HG03571 (cell line): ENCODE data around the gene PELI3.
"Not testable (repeated sequence)": the region's sequence is repeated elsewhere in the genome, so short reads cannot be mapped to it uniquely, and the experiment has no call there.

Experiments used
- ATAC-seq: cut with Tn5 transposase; IDR thresholded peaks from one replicate; pipeline ENCODE4 v1.9.1; 2021; ENCODE audit not compliant: unreplicated experiment

The PELI3 gene

DNA sequence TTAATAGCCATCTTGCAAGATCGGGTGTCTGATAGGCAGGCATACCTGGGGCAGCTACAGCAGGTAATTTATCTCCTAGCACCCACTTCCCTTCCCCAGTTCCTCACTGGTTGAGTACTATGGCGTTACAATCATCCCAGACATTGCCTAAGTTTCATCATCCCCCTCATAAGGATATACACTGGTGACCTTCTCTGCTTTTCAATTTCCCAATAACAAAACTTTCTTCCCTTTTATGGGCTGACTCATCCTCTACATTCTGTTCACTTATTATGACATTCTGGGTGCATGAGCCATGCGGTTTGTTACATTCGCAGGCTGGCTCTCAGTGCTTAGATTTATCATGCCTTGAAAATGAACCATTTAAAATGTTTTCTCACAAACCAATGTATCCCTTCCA lies 23.1 kb upstream of the PELI3 start:
- no peak for ATAC-seq

DNA sequence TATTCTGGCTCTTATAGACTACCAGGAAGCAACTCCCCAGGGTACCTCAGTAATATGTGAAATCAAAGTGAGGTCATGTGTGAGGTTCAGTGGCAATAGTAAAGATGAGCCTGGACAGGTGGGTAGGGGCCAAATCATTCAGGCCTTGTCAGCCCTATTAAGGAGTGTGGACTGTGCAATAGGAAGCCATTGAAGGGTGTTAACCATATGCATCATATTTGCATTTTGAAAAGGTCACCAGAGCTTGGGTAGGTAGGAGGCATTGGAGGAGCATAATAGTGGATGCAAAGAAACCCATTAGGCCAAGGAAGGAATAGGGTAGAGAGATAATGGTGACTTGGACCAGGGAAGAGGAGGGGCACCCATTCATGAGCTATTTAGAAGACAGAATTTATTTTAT lies 19.7 kb upstream of the PELI3 start:
- no peak for ATAC-seq

DNA sequence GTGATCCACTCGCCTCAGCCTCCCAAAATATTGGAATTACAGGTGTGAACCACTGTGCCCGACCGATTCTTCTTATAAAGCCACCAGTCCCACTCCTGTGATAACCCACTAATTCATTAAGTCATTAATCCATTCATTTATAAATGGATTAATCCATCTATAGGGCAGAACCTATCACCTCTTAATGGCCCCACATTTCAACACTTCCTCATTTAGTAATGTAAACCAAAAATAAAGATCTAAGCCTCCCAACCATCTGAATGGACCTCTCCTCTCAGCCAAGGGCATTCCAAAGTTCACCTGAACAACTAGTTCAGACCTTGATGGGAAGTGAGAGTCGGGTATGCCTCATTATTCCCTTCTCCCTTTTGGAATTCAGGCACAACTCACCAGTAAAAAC lies 18.2 kb upstream of the PELI3 start:
- no peak for ATAC-seq

DNA sequence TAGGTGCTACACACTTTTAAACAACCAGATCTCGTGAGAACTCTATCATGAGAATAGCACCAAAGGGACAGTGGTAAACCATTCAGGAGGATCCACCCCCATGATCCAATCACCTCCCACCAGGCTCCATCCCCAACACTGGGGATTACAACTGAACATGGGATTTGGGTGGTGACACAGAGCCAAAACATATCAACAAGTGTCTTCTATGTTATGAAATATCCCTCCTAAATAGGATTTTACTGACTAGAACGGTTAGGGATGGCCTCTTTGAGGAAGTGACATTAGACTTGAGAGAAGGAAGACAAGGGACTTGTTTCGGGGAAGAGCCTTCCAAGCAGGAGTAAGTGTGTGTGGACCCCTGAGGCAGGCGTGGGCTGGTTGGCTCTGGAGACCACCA lies 16.1 kb upstream of the PELI3 start:
- no peak for ATAC-seq

DNA sequence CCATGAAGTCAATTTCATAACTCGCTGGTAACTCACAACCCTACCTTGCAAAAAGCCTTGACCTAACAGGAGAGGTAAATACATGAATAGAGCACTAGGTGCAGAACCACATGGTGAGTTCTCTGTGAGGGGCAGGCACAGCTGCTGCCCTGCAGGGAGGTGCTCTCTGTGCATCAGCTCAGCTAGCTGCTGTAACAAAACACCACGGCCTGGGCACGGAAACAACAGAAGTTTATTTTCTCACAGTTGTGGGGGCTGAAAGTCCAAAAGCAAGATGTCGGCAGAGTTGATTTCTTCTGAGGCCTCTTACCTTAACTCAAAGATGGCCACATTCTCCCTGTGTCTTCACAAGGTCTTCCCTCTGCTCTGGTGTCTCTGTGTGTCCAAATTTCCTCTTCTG lies 15.0 kb upstream of the PELI3 start:
- no peak for ATAC-seq

DNA sequence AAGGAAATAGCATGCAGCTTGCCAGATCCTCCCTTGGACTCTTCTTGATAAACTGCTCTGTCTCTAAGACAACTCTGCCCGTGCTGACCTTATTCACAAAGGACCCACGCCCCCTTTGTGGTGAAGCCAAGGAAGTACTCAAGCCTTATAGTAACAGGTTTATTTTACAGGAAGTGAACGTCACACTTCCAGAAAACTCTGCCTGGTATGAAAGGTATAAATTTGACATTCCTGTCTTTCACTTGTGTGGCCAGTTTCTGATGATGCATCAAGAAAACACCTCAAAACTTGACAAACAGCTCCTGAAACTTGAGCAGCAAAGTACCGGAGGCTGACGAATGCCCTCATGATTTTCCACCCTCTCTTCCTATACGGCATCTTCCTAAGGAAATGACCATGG lies 12.5 kb upstream of the PELI3 start:
- ATAC-seq: no peak

DNA sequence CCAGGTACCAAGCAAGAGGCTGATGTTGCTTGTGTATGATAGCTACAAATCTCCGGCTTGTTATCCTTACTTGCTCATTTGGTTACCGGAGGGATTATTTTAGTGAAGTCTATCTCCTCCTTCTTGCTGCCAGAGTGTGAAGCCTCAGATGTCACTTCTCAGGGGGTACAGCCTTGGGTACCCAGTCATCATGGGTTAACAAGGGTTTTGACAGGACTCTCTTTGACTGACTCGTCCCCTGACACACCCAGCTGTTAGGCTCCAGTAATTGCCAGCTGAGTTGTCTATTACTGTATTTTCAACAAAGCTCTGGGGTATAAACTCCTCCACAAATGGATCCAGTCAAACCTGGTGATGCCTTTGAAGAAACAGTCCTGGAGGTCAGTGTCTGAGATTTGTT lies 11.9 kb upstream of the PELI3 start:
- ATAC-seq: no peak

DNA sequence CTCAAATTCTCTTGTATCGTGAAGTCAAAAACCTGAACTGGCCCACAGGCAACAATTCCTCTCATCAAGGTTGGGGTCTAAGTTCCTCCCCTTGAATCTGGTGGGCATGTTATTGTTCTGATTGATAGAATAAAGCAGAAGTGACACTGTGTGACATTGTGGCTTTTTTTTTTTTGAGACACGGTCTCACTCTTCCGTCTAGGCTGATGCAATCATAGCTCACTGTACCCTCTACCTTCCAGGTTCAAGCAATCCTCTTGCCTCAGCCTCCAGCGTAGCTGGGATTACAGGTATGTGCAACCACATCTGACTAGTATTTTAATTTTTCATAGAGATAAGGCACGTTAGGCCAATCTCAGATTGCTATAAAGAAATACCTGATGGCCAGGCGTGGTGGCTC lies 8.9 kb upstream of the PELI3 start:
- no peak for ATAC-seq

DNA sequence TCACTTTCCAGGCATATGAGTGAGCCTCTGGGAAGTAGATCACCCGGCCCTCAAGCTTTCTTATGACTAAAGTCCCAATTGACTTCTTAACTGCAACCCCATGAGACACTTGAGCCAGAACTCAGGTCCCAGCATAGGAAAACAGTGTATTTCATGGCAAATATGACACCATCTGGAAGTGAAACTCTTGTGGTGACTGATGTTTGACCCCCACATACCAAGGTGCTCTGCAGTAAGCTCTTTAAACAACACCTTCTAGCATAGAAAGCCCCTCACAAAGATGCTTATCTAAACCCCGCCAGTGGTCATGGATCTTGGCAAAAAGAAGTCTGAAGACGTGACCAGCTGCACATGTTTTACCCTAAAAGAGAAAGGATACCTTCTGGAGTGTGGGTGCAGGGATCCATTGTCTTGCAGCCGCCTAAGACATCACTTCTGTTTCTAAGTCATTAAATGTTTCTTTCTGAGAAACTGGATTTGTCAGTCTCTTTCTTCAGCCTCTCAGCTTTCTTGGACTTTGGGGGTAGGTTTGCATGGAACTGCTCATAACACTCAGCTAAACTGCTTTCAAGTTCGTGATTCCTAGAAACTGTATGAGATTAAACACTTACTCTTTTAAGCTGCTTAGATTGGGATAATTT lies 7.4 kb upstream of the PELI3 start:
- ATAC-seq: no peak

DNA sequence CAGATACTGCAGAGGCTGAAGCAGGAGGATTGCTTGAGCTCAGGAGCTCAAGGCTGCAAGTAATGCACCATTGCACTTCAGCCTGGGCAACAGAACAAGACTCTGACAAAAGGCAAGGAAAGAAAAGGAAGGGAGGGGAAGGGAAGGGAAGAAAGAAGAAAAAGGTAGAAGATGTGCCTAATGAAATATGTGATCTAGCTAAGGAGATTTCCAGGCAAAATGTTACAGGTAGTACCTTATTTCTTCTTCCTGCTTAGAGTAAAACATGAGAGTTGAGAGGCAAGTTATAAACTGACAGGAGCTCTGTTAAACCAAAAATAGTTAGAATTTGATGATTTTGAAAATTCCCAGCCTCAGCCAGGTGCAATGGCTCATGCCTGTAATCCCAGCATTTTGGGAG lies 4.7 kb upstream of the PELI3 start:
- no peak for ATAC-seq

DNA sequence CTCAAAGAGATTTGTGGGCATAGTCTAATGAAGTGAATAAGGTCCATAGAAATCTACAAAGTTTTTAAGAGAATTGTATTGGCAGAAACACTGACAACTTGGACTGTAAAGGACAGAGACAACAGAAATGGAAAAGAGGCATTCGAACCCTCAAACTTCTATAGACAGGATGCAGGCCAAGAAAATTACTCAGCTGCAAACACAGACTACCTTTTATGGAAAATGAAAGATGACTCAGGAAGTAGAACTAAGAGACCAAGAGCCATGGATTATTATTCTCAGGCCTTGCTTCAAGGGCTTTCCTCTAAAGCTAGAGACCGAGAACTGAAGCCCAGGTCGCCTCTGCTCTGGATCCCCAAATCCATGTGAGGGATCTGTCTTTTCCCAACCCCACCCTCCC lies 3.8 kb upstream of the PELI3 start:
- no peak for ATAC-seq

DNA sequence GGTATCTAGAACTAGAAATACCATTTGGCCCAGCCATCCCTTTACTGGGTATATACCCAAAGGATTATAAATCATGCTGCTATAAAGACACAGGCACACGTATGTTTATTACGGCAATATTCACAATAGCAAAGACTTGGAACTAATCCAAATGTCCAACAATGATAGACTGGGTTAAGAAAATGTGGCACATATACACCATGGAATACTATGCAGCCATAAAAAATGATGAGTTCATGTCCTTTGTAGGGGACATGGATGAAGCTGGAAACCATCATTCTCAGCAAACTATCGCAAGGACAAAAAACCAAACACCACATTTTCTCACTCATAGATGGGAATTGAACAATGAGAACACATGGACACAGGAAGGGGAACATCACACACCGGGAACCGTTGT lies 2.6 kb upstream of the PELI3 start:
- ATAC-seq: not testable (repeated sequence)

DNA sequence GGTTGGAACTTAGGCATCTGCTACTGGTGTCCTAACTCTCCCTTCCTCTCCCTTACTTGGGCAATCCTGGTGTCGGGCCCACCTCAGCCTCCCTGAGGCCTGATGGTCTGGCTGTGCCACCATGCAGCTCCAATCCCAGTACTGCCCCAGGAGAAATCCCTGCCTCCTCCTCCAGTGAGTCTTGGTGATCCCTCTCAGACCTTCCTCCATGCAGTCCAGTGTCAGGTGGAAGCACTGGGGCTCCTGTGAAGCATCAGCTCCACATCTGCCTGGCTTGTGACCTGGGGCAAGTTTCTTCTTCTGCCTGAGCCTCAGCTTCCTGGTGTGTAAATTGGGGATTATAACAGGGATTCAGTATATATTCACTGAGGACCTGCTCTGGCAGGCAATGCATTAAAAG lies 1.8 kb upstream of the PELI3 start:
- no peak for ATAC-seq

DNA sequence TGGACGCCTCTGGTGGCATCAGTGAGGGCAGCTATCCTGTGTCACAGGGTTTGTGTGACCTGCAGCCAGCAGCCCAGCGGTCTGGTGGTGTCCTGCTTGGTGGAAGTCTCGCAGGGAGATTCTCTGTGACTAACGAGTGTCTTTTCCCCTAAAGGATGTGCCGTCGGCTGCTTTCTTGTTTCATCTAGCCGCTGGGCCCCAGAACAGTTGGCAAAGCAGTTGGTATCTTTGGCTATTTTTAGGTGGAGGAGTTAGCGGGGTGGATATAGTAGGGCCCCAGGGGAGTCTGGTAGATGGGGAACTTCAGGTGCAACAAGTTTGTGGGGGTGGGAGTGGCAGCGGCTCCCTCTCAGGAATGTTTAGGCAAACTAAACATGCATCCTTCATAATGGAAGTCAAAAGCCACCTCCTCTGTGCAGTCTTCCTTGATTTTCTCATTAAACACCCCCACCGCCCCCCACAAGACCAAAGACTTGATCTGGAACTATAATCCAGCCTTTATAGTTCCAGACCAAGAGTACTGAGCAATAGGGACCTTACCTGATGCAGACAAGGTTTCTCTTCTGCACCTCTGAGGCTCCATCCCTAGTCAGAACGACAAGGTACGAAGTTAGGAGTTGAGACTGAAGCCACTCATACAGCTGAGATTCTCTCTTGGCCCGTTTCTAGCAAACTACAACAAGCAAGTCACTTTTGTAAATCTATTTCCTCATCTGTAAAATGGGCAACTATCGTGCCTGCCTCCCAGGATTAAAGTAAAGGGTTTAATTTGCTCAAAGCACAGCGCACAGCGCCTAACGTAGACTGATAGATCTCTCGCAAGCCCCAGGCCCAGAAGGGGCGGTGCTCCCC lies 1.1 kb upstream of the PELI3 start:
- ATAC-seq: no peak

DNA sequence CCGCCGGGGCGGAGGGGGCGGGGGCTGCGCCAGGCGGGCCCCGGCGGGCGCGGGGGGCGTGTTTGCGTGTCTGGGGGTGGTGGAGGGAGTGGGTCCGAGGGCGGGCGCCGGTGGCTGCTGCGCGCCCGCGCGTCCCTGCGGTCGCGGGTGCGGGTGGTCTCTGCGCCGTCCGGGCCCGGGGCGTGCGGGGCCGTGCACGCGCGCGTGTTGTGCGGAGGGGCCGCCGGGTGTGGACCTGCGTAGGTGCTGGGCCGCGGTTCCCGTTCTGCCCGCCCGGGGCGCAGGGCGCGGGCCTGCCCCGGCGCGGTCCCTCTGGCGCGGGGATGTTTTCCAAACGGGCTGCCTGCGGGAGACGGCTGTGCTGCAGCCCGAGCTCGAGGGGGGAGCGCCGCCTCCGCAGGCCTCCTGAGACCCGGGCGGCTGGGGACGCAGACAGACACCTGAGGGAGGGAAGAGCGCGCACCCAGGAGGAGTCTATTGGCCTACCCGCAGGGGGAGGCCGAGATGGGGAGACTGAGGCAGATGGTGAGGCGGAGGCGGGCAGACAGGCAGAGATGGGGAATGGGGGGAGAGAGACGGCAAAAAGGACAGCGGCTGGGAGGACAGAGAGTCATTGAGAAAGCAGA lies 442 bp downstream of the PELI3 start:
- peak; percentile 38 for ATAC-seq

DNA sequence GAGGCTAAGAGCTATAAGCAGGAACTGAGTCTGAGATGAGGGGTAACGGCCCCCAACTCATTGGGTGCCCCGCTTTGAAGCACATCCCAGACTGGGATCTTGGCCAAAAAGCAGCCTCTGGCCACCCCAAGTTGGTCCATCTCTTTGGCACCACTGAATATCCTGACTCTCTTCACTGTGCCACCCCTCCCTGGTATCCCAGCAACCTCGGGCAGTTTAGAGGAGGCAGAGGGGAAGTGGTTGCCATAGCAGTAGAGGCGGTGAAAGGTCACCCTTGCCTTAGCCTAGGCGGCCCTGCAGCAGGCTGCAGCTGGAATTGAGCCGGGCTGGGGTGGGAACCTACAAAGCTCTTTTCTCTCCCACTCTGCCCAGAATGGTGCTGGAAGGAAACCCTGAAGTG lies 1.1 kb downstream of the PELI3 start:
- no peak for ATAC-seq

DNA sequence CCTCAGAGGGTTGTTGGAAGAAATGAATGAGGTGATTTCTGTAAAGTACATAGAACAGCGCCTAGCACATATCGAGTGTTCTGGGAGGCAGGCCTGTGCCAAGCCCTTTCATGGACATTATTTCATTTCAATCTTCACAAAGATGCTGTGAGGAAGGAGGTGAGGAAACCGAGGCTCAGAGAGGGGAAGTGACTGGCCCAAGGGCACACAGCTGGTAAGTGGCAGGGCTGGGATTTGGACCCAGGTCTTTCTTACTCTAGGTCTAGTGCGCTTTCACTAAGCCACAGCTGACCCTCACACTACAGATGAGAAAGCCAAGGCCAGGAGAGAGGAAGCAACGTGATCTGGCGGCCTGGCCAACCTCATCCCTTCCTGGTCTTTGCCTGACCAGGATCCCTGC lies 2.0 kb downstream of the PELI3 start:
- no peak for ATAC-seq

DNA sequence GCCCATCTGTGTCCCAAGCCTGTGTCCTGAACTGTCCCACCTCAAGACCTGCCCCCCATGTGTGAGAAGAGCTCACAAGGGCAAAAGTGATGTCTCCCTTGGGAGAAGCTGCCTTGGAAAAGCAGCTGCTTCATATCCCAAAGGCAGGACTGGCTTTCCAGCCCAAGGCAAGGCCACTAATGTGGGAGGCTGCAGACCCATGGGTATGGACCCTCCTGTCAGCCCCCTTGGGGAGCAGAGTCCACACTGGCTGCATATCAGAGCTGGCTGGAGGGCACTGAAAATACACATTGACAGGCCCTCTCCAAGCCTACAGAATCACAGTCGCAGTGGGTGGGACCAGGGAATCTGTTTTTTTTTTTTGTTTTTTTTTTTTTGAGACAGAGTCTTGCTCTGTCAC lies 2.7 kb downstream of the PELI3 start:
- no peak for ATAC-seq

DNA sequence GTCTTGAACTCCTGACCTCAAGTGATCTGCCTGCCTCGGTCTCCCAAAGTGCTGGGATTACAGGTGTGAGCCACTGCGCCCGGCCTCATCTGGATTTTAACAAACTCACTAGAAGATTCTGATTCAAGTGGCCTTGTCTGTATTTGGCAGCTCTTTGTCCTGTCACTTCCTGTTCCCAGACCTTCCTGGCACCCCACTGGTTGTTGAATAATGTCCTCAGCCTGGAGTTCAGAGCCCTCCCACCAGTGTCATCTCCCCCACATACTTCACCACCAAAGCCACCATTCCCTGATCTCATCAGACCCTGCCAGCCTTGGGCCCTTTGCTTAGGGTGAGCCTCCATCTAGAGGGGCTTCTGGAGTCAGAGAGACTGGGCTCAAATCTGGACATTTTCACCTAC lies 3.3 kb downstream of the PELI3 start:
- no peak for ATAC-seq

DNA sequence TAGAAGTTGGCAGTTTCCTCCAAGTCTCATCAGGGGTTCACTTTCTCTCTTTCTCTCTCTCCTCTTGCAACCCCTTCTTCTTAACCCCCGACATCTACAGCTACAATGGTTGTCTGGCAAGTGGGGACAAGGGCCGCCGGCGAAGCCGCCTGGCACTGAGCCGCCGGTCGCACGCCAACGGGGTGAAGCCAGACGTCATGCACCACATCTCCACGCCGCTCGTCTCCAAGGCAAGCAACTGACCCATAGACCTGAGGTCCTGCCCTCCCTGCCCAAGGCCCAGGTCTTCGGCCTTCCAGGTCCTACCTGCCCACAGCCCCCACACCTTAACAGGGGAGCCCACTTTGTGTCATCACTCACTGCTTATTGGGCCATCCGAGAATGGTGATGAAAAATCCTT lies 4.4 kb downstream of the PELI3 start:
- no peak for ATAC-seq

DNA sequence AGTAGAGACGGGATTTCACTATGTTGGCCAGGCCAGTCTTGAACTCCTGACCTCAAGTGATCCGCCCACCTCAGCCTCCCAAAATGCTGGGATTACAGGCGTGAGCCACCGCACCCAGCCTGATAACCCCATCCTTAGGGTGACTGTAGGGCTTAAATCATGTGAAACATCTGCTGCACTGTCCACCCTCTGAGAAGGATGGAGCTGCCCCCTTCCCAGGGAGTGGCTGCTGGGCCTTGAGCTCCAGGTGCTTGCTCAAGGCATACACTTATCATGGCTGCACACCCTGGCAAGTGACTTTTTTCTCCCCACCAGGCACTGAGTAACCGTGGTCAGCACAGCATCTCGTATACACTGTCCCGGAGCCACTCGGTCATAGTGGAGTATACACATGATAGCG lies 5.3 kb downstream of the PELI3 start:
- no peak for ATAC-seq

DNA sequence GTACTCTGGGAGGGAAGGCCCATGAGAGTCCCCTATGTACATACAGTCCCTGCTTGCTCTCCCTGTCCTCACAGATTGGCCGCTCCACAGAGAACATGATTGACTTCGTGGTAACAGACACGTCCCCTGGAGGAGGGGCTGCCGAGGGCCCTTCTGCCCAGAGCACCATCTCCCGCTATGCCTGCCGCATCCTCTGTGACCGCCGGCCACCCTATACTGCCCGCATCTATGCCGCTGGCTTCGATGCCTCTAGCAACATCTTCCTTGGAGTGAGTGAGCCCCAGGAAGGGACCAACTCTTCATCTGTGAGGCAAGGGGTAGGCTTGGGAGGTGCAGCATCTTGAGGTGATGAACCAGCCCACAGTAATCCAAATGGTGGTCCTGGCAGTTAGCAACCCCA lies 6.5 kb downstream of the PELI3 start:
- ATAC-seq: no peak
